ENCODE measurements around the gene SNX32. TPM values are rescaled to one million over a fixed set of nuclear protein-coding genes. Genes with fewer than 3 reads are reported as not detected.
"Not testable (repeated sequence)": the region's sequence is repeated elsewhere in the genome, so short reads cannot be mapped to it uniquely, and the experiment has no call there.

SNX32 gene
- total RNA-seq, 4 donors from 2014 or later: 0.33 to 0.78 (median 0.41) TPM

DNA sequence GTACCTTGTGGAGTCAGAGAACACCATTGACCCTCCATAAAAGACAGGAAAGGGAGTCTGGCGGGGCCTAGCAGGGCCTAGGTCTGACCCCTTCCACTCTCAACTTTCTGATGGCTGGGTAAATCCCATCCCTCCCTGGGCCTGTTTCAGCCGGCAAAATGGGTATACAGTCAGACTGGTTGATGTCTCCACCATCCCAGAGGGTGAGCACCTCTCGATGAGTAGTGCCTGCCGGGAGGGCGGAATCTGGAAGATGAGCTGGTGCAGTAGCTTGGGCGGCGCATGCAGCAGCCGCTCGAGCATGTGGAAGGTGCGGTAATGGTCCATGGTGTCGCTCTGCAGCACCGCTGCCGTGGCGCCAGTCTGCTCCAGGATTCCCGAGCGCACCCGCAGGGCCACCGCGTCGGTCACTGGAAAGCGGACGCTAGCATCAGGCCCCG lies 54.0 kb downstream of the SNX32 start:
- intact Hi-C loops (cut with DNase I): loop anchor here (1.0 to 5.0 kb wide), 3 partner anchors 31 to 115 kb away; partner anchors contain the start of genes BANF1, EIF1AD and SART1
- 0% methylated on average over 3 of the region's 23 CpGs for WGBS
- Histone ChIP-seq H3K27ac (replicated peaks in 1 of 4) (peak overlapping the region; percentile 96 to 100 (median 98)), H3K4me3 (peak overlapping the region; percentile 71 to 84 (median 78)), H3K4me1 (peaks cover 37 to 78% (median 65%) of the 10 kb centered on the region in 4 donors), H3K9me3 (no peaks in the 10 kb centered on the region), H3K27me3 (no peaks in the 10 kb centered on the region), H3K36me3 (peaks cover 5 to 40% (median 34%) of the 10 kb centered on the region in 4 donors)
- TF ChIP-seq POLR2A (IDR thresholded peaks at IDR 0.05; ENCODE audit: low read depth): no peak
- DNase-seq (ENCODE audit: extremely low spot score): no peak

DNA sequence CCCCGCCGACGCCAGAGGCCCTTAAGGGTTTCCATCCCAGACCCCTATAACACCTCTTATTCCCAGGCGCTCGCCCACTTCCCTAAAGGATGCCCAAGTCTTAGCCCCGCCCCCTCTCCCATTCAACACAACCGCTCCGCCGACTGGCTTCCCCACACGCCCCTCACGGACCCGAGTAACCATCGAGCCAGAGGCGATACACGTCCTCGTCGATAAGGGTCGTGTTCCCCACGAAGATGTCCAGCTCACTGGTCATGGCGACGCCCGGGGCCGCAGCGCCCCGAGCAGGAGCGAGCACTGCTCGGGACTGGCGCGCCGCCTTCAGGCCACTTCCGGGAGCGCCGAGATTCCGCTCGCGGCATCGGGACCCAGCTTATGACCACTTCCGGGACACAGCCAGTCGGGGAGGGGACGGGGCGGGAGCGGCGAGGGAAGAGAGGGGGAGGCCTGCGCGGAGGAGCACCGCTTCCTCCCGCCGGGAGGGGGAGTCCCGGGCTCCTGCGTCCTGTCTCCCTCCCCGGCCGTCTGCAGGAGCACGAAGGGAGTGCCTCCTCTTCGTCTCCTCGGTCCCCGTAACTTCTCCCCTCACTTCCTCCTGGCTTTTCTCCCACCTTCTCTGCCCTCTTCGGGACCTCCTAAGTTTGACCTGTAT lies 54.5 kb downstream of the SNX32 start, which contains the start of gene FIBP:
Gene FIBP, minus strand, starts transcription at position 309 of the 652 bp plus-strand sequence. Its CDS starts 53 bp downstream, at position 256.
- intact Hi-C loops (cut with DNase I): loop anchor here (1.0 to 5.0 kb wide), 3 partner anchors 30 to 114 kb away; partner anchors contain the start of genes BANF1, EIF1AD and SART1
- TF ChIP-seq EP300 (IDR thresholded peaks at IDR 0.05) (no peak), CTCF (IDR thresholded peaks at IDR 0.05) (peak; percentile 62 to 87 (median 86)), POLR2AphosphoS5 (IDR thresholded peaks at IDR 0.05) (peak; percentile 90 to 99), POLR2A (IDR thresholded peaks at IDR 0.05; ENCODE audit: low read depth) (peak; percentile 85)
- H3K27me3 ChIP-seq: no peaks in the 10 kb centered on the region
- DNase-seq (ENCODE audit: extremely low spot score): peak; percentile 99
- H3K4me3 ChIP-seq: peak within 1 kb of the TSS; percentile 71 to 84 (median 78)
- H3K9me3 ChIP-seq: no peaks in the 10 kb centered on the region
- peaks cover 43 to 83% (median 70%) of the 10 kb centered on the region in 4 donors for H3K4me1 ChIP-seq
- peaks cover 0 to 35% (median 29%) of the 10 kb centered on the region in 4 donors for H3K36me3 ChIP-seq
- under 1% methylated on average over 24 of the region's 57 CpGs for WGBS
- peak within 1 kb of the TSS; percentile 96 to 100 (median 98) for H3K27ac ChIP-seq (replicated peaks in 1 of 4)

DNA sequence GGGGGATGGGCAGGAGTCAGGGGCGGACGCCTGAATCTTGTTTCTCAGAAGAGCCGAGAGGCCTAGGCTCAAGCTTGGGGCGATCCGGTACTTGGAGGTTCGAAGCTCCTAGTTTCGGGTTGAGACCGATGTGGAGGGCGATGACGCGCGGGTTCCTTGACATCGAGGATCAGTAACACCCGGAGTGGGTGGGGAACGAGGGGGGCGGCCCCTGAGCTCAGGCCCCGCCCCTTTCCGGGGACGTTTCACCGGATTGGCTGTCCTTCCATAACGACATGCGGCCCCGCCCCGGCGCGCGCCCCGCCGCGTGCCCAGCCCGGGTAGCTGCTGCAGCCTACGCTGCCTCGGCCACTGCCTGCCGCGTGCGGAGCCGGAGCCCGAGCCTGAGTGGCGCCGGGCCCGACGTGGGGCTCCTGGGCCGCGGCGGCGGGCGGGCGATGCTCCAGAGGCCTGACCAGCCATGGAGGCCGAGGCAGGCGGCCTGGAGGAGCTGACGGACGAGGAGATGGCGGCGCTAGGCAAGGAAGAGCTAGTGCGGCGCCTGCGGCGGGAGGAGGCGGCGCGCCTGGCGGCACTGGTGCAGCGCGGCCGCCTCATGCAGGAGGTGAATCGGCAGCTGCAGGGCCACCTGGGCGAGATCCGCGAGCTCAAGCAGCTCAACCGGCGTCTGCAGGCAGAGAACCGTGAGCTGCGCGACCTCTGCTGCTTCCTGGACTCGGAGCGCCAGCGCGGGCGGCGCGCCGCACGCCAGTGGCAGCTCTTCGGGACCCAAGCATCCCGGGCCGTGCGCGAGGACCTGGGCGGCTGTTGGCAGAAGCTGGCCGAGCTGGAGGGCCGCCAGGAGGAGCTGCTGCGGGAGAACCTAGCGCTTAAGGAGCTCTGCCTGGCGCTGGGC lies 56.8 kb downstream of the SNX32 start, which contains the start of gene CCDC85B:
Gene CCDC85B, plus strand, starts transcription at position 350 of the 895 bp plus-strand sequence. Its CDS starts 111 bp downstream, at position 461.
- peak; percentile 87 for TF ChIP-seq POLR2A (IDR thresholded peaks at IDR 0.05; ENCODE audit: low read depth)
- TF ChIP-seq POLR2AphosphoS5 (IDR thresholded peaks at IDR 0.05): peak; percentile 94 to 99
- peak in 2 of 3 experiments; percentile 9 to 22 for TF ChIP-seq CTCF (IDR thresholded peaks at IDR 0.05)
- no peak for TF ChIP-seq EP300 (IDR thresholded peaks at IDR 0.05)
- intact Hi-C loops (cut with DNase I): no loop called here
- DNase-seq (ENCODE audit: extremely low spot score): peak; percentile 100
- peaks cover 52 to 76% (median 69%) of the 10 kb centered on the region in 4 donors for H3K4me1 ChIP-seq
- no peaks in the 10 kb centered on the region for H3K9me3 ChIP-seq
- H3K4me3 ChIP-seq: peak within 1 kb of the TSS; percentile 71 to 84 (median 82)
- H3K27ac ChIP-seq (replicated peaks in 1 of 4): peak within 1 kb of the TSS; percentile 96 to 100 (median 98)
- no peaks in the 10 kb centered on the region for H3K27me3 ChIP-seq
- WGBS: 0% methylated on average over 8 of the region's 94 CpGs
- peaks cover 0 to 15% (median 8%) of the 10 kb centered on the region in 4 donors for H3K36me3 ChIP-seq

DNA sequence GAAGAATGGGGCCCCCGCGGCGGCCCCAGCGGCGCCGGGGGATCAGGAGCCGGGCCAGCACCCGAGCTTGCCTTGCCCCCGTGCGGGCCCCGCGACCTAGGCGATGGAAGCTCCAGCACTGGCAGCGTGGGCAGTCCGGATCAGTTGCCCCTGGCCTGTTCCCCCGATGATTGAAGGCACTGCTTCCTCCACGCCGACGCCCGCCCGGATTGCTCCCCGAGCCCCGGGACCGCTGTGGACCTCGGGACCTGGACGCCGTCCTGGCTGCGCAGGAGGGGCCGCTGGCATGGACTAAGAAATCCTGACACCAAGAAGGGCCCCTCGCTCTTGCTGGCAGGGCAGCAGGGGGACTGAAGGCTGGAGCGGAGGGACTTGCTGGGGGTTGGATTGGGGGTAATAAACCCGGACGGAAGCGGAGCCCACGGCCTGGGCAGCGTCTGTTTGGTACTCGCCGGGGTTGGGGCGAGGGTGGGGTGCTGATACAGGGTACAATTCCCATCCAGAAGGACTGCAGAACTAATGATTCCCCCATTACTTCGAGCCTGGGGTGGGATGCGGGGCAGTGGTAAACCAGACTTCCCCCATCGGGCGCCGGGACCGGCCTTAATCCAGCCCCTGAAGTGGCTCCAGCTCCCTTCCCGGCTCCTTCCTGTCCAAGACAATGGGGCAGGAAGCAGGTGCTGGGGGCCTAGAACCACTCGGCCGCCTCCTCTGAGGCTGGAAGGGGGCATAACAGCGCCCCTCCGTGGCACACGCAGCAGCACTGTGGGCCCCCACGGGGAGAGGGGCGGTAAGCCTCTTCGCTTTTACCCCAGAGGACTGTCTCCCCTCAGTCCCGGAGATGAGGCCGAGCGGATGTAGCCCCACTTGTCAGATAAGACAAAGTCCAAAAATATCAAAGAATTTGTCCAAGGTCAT lies 57.7 kb downstream of the SNX32 start:
- WGBS: 9% methylated on average over 33 of the region's 57 CpGs
- peak; percentile 71 to 75 for TF ChIP-seq POLR2AphosphoS5 (IDR thresholded peaks at IDR 0.05)
- TF ChIP-seq POLR2A (IDR thresholded peaks at IDR 0.05; ENCODE audit: low read depth): no peak
- TF ChIP-seq CTCF (IDR thresholded peaks at IDR 0.05): peak; percentile 20 to 38 (median 35)
- Histone ChIP-seq H3K4me3 (peak overlapping the region; percentile 71 to 84 (median 82)), H3K27me3 (no peaks in the 10 kb centered on the region), H3K4me1 (peaks cover 52 to 72% (median 67%) of the 10 kb centered on the region in 4 donors), H3K9me3 (no peaks in the 10 kb centered on the region), H3K36me3 (peaks cover 0 to 6% (median 2%) of the 10 kb centered on the region in 4 donors), H3K27ac (replicated peaks in 1 of 4) (peak overlapping the region; percentile 96 to 100 (median 98))
- intact Hi-C loops (cut with DNase I): no loop called here
- DNase-seq (ENCODE audit: extremely low spot score): no peak

DNA sequence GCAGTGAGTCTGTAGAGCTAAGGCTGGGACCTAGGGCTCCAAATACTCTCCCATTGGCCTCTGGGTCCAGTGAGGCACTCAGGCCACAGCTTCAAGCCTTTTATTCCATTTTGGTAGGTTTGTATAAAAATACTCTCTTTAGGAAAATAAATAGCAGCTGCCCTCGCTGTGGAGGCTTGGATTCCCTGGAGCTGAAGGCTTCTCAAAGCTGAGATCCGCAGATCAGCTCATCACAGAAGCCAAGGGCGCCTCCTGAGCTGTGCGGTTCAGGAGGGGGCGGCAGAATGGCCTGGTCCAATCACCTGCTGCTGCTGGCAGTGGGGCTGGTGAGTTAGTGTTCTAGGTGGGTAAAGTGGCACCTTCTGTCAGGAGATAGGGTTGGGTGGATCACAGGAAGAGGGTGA lies 58.4 kb downstream of the SNX32 start:
- peaks cover 49 to 65% (median 62%) of the 10 kb centered on the region in 4 donors for H3K4me1 ChIP-seq
- H3K9me3 ChIP-seq; H3K36me3 ChIP-seq; intact Hi-C loops (cut with DNase I); H3K27me3 ChIP-seq; DNase-seq (ENCODE audit: extremely low spot score): not testable (repeated sequence)
- 36% methylated on average over 4 of the region's 5 CpGs for WGBS
- H3K4me3 ChIP-seq: peak overlapping the region; percentile 71 to 84 (median 82)
- H3K27ac ChIP-seq (replicated peaks in 1 of 4): peak overlapping the region; percentile 96 to 100 (median 98)
